Stimulated activated CD8-positive, alpha-beta memory T cell treated with anti-CD3 and anti-CD28 coated beads, Interleukin-15, amount 100 ng/mL, for 48 hours (primary cell): Measurements from ENCODE around the gene GNAL.
"Not testable (repeated sequence)": the region's sequence is repeated elsewhere in the genome, so short reads cannot be mapped to it uniquely, and the experiment has no call there.

Experiments used
- DNase-seq, 2 donors: peaks; one replicate each; pipeline ENCODE4 v3.0.0-alpha.2; 2020; ENCODE audit warnings: low read depth in 2 of 2

The GNAL gene

GRCh38 chr18:11849841-11850634 is 161.0 kb downstream of the GNAL start:
- DNase-seq, result peak; percentile 38 to 42

GRCh38 chr18:11850821-11851145 is 161.7 kb downstream of the GNAL start:
- DNase-seq, result no peak

GRCh38 chr18:11851146-11851805 is 162.2 kb downstream of the GNAL start, which contains the start of gene CHMP1B:
Gene CHMP1B, plus strand, starts transcription at chr18:11851413. Its CDS starts 99 bp downstream, at chr18:11851512.
- DNase-seq, result peak; percentile 95 to 96

- DNase-seq, result peak; percentile 10 to 24
Measured at GRCh38 chr18:11851806-11852337, 162.8 kb downstream of the GNAL start.

- not testable (repeated sequence) for DNase-seq
Measured at GRCh38 chr18:11854554-11854953, 165.5 kb downstream of the GNAL start.

GRCh38 chr18:11857177-11857887 is 168.3 kb downstream of the GNAL start:
- no peak for DNase-seq

- DNase-seq, result no peak
Measured at GRCh38 chr18:11859282-11859830, 170.3 kb downstream of the GNAL start.

- no peak for DNase-seq
Measured at GRCh38 chr18:11859903-11860407, 170.9 kb downstream of the GNAL start.

- DNase-seq, result no peak
Measured at GRCh38 chr18:11860594-11861450, 171.8 kb downstream of the GNAL start.

GRCh38 chr18:11861583-11862288 is 172.7 kb downstream of the GNAL start:
- no peak for DNase-seq

- DNase-seq, result no peak
Measured at GRCh38 chr18:11862468-11863137, 173.5 kb downstream of the GNAL start.

GRCh38 chr18:11864471-11864870 is 175.4 kb downstream of the GNAL start:
- no peak for DNase-seq

- DNase-seq, result no peak
Measured at GRCh38 chr18:11865071-11865470, 176.0 kb downstream of the GNAL start.

GRCh38 chr18:11866329-11866728 is 177.3 kb downstream of the GNAL start:
- DNase-seq, result no peak

- DNase-seq, result no peak
Measured at GRCh38 chr18:11866764-11867163, 177.7 kb downstream of the GNAL start.

- no peak for DNase-seq
Measured at GRCh38 chr18:11868230-11868629, 179.2 kb downstream of the GNAL start.

- no peak for DNase-seq
Measured at GRCh38 chr18:11871501-11871900, 182.4 kb downstream of the GNAL start.

- no peak for DNase-seq
Measured at GRCh38 chr18:11872479-11873136, 183.5 kb downstream of the GNAL start.

GRCh38 chr18:11873670-11874340 is 184.7 kb downstream of the GNAL start:
- DNase-seq, result no peak
